Ishikawa (cell line): ENCODE measurements around the gene CDH23.

Experiments used
- CEBPB ChIP-seq: IDR thresholded peaks from 2 replicates; pipeline ENCODE4 v1.6.1; 2012
- CREB1 ChIP-seq: IDR thresholded peaks from 2 replicates; pipeline ENCODE4 v1.6.1; 2012; ENCODE audit warnings: low read depth
- EGR1 ChIP-seq: IDR thresholded peaks from 2 replicates; pipeline ENCODE4 v1.6.1; 2012
- EP300 ChIP-seq: IDR thresholded peaks from 2 replicates; pipeline ENCODE4 v1.6.1; 2012; ENCODE audit warnings: borderline replicate concordance
- FOXM1 ChIP-seq: IDR thresholded peaks from 2 replicates; pipeline ENCODE4 v1.6.1; 2012; ENCODE audit warnings: low read depth, borderline replicate concordance
- MAX ChIP-seq: IDR thresholded peaks from 2 replicates; pipeline ENCODE4 v1.6.1; 2012
- NFIC ChIP-seq: IDR thresholded peaks from 2 replicates; pipeline ENCODE4 v1.6.1; 2012
- RAD21 ChIP-seq: IDR thresholded peaks from 2 replicates; pipeline ENCODE4 v1.6.1; 2012; ENCODE audit warnings: low read depth
- REST ChIP-seq: IDR thresholded peaks from 2 replicates; pipeline ENCODE4 v1.6.1; 2012; ENCODE audit warnings: low read depth, mild to moderate bottlenecking
- TAF1 ChIP-seq: IDR thresholded peaks from 2 replicates; pipeline ENCODE4 v1.6.1; 2012; ENCODE audit warnings: low read depth, mild to moderate bottlenecking
- TCF12 ChIP-seq: IDR thresholded peaks from 2 replicates; pipeline ENCODE4 v1.6.1; 2012; ENCODE audit warnings: low read depth
- TEAD4 ChIP-seq: IDR thresholded peaks from 2 replicates; pipeline ENCODE4 v1.6.1; 2012
- USF1 ChIP-seq: IDR thresholded peaks from 2 replicates; pipeline ENCODE4 v1.6.1; 2012
- YY1 ChIP-seq: IDR thresholded peaks from 2 replicates; pipeline ENCODE4 v1.6.1; 2012; ENCODE audit warnings: low read depth
- ZBTB7A ChIP-seq: IDR thresholded peaks from 2 replicates; pipeline ENCODE4 v1.6.1; 2012; ENCODE audit warnings: low read depth

Gene CDH23

GRCh38 chr10:71351628-71352319 is 44.9 kb upstream of the CDH23 start:
- TF ChIP-seq NFIC, result peak; percentile 45; the same call in 1 of the 2 replicates
- TF ChIP-seq TAF1, result no peak

GRCh38 chr10:71353639-71354038 is 43.1 kb upstream of the CDH23 start:
- TF ChIP-seq CREB1 (no peak), TCF12 (no peak), RAD21 (no peak), REST (no peak), TAF1 (no peak), TEAD4 (no peak), FOXM1 (no peak), USF1 (no peak), MAX (no peak), YY1 (no peak), EP300 (no peak), CEBPB (no peak)

GRCh38 chr10:71354776-71355175 is 41.9 kb upstream of the CDH23 start:
- no peak for TF ChIP-seq CREB1
- no peak for TF ChIP-seq EGR1
- TF ChIP-seq RAD21, result no peak
- no peak for TF ChIP-seq TEAD4
- TF ChIP-seq TCF12, result no peak
- no peak for TF ChIP-seq EP300
- TF ChIP-seq REST, result no peak
- no peak for TF ChIP-seq FOXM1

GRCh38 chr10:71355886-71356285 is 40.8 kb upstream of the CDH23 start:
- TF ChIP-seq USF1 (no peak), MAX (no peak), CEBPB (no peak), TAF1 (no peak), NFIC (no peak), EGR1 (no peak), CREB1 (no peak), YY1 (no peak), REST (no peak), RAD21 (no peak), EP300 (no peak), TEAD4 (no peak), FOXM1 (no peak), TCF12 (no peak), ZBTB7A (no peak)

GRCh38 chr10:71357792-71358265 is 38.9 kb upstream of the CDH23 start:
- TF ChIP-seq NFIC (no peak), CEBPB (no peak), TEAD4 (no peak), EGR1 (no peak), YY1 (no peak), CREB1 (no peak), ZBTB7A (no peak), FOXM1 (no peak), REST (no peak), EP300 (no peak), MAX (no peak), RAD21 (no peak), TCF12 (no peak), TAF1 (no peak)
